Thyroid gland (tissue), 4 donors: ENCODE measurements around the gene RALGAPB. TPM values are rescaled to one million over a fixed set of nuclear protein-coding genes. Genes with fewer than 3 reads are reported as not detected.

Experiments
- DNase-seq, 2 donors: peaks; one replicate each; pipeline ENCODE4 v3.0.0-alpha.2; 2019
- H3K27ac ChIP-seq, 3 donors: fragments of 200-600 bp; sonication (generic); 1 replicate in 2 of 3; 2 replicates in 1 of 3; pipeline ENCODE4 v1.5.1; 2016 to 2019; ENCODE audit warnings: mild to moderate bottlenecking in 1 of 3, moderate library complexity in 1 of 3
- H3K27me3 ChIP-seq: fragments of 200-600 bp; sonication (generic); one replicate; pipeline ENCODE4 v1.5.1; 2019
- H3K36me3 ChIP-seq, 2 donors: fragments of 200-600 bp; sonication (generic); one replicate each; pipeline ENCODE4 v1.5.1; 2016 to 2019
- H3K4me1 ChIP-seq, 2 donors: fragments of 200-600 bp; sonication (generic); one replicate each; pipeline ENCODE4 v1.5.1; 2017 to 2019
- H3K4me3 ChIP-seq, 3 donors: fragments of 200-600 bp; sonication (generic); replicated peaks in 1 of 3; 1 replicate in 2 of 3; 2 replicates in 1 of 3; pipeline ENCODE4 v1.5.1; 2016; ENCODE audit warnings: mild to moderate bottlenecking in 1 of 3
- H3K9me3 ChIP-seq: fragments of 200-600 bp; sonication (generic); one replicate; pipeline ENCODE4 v1.5.1; 2017
- CTCF ChIP-seq, 6 experiments: fragments of 200-600 bp in 3 of 6; fragments of 450-650 bp in 3 of 6; sonication (generic) in 3 of 6; IDR thresholded peaks; one replicate each; pipeline ENCODE4 v1.5.1; 2016 to 2019; ENCODE audit warnings: antibody characterized with exemption in 6 of 6, mild to moderate bottlenecking in 2 of 6, inconsistent platforms in 1 of 6, moderate library complexity in 1 of 6
- POLR2A ChIP-seq, 2 donors: fragments of 450-650 bp; IDR thresholded peaks; one replicate each; pipeline ENCODE4 v1.6.1; 2017; ENCODE audit warnings: antibody characterized with exemption in 2 of 2, mild to moderate bottlenecking in 2 of 2, moderate library complexity in 1 of 2
- WGBS, 2 donors: methylation state at CpG; one replicate each; pipeline ENCODE4 v1.1.5; 2017; 5-methylcytosine and 5-hydroxymethylcytosine counted together
- intact Hi-C: fragments of 100-400 bp; cut with DNase I; formaldehyde crosslinking; loops from one replicate; pipeline ENCODE4 v1.15.1; 2023
- total RNA-seq, 4 donors: library from RNA; depleted of rRNA; stranded (reverse); fragments of >200 nt; gene quantifications; one replicate each; pipeline ENCODE4 v1.2.3, GENCODE V29; 2016

RALGAPB gene
- total RNA-seq, 4 donors from 2014 or later = 53.6 to 79.8 (median 62.1) TPM

- Histone ChIP-seq H3K27me3 (no peaks in the 10 kb centered on the region), H3K4me3 (no peak overlapping the region), H3K36me3 (peaks cover 8 to 13% of the 10 kb centered on the region in 2 donors), H3K9me3 (no peaks in the 10 kb centered on the region), H3K4me1 (peaks cover 8 to 15% of the 10 kb centered on the region in 2 donors), H3K27ac (no peak overlapping the region)
- 82 to 94% methylated on average over 7 of the region's 7 CpGs for WGBS, 2 donors
- no peak for DNase-seq
- intact Hi-C loops = no loop called here
- no peak for TF ChIP-seq CTCF (IDR thresholded peaks at IDR 0.05)
- no peak for TF ChIP-seq POLR2A (IDR thresholded peaks at IDR 0.05)
Observed at GRCh38 chr20:38450412-38450975, 22.1 kb upstream of the RALGAPB start.

- TF ChIP-seq CTCF (IDR thresholded peaks at IDR 0.05) = no peak
- TF ChIP-seq POLR2A (IDR thresholded peaks at IDR 0.05) = no peak
- Histone ChIP-seq H3K4me1 (peaks cover 0 to under 1% of the 10 kb centered on the region in 2 donors), H3K27ac (no peak overlapping the region), H3K36me3 (peaks cover 8 to 13% of the 10 kb centered on the region in 2 donors), H3K27me3 (no peaks in the 10 kb centered on the region), H3K4me3 (no peak overlapping the region), H3K9me3 (no peaks in the 10 kb centered on the region)
- no peak for DNase-seq
- intact Hi-C loops = no loop called here
- 88 to 92% methylated on average over 19 of the region's 19 CpGs for WGBS, 2 donors
Observed at GRCh38 chr20:38452880-38453624, 19.6 kb upstream of the RALGAPB start.

GRCh38 chr20:38453941-38454340, 18.7 kb upstream of the RALGAPB start:
- Histone ChIP-seq H3K4me3 (no peak overlapping the region), H3K36me3 (peaks cover 8 to 9% of the 10 kb centered on the region in 2 donors), H3K4me1 (no peaks in the 10 kb centered on the region), H3K27ac (no peak overlapping the region), H3K9me3 (no peaks in the 10 kb centered on the region), H3K27me3 (no peaks in the 10 kb centered on the region)
- intact Hi-C loops = no loop called here
- 92 to 98% methylated on average over 2 of the region's 2 CpGs for WGBS, 2 donors
- no peak for DNase-seq
- no peak for TF ChIP-seq POLR2A (IDR thresholded peaks at IDR 0.05)
- no peak for TF ChIP-seq CTCF (IDR thresholded peaks at IDR 0.05)

GRCh38 chr20:38454556-38455473, 17.8 kb upstream of the RALGAPB start:
- intact Hi-C loops = no loop called here

More at GRCh38 chr20:38454556-38455473, 17.8 kb upstream of the RALGAPB start:
- H3K4me1 ChIP-seq = peaks cover 0 to 2% of the 10 kb centered on the region in 2 donors
- peaks cover under 1 to 8% of the 10 kb centered on the region in 2 donors for H3K36me3 ChIP-seq
- 93 to 96% methylated on average over 13 of the region's 13 CpGs for WGBS, 2 donors
- H3K4me3 ChIP-seq = no peak overlapping the region
- no peaks in the 10 kb centered on the region for H3K9me3 ChIP-seq
- H3K27ac ChIP-seq = no peak overlapping the region
- no peak for TF ChIP-seq CTCF (IDR thresholded peaks at IDR 0.05)
- H3K27me3 ChIP-seq = no peaks in the 10 kb centered on the region
- no peak for DNase-seq
